Measurements from ENCODE around the gene NKD2.

DNA sequence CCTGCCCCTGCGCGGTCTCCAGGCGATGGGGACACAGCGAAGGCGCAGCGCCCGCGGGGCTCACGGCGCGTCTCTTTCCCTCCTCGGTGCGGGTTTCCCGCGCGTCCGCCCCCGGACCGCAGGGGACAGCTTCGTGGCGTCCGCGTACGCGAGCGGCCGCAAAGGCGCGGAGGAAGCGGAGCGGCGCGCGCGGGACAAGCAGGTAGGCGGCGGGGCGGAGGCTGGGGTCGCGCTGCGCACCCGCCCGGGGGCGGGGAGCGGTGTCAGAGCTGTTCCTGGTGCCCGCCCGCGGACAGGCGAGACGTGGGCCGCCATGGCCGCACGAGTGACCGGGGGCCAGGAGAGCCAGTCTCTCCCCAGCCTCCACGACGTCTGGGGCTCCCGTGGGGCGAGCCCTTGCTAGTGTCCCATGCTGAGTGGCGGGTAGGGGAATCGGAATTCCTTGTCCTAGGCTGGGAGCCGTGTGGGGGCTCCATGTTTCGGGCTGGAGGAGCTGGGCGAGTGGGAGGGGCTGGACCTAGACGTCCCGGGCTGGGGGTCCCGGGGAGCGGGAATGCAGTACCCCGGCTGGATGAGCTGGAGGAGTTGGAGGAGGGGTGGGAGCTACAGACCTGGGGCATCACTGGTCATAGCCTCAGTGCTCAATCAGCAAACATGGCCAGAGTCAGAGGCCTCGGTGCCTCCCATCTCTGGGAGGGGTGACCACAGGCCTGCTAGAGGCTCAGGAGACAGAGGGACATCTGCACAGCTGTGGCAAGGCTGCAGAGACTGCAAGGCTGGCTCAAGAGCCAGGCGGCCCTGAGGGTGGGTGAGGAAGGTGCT is 968 bp downstream of the NKD2 start:
- TF ChIP-seq CTCF (IDR thresholded peaks at IDR 0.05; ENCODE audit: low read depth, low read length, poor library complexity, severe bottlenecking) (no peak), EZH2phosphoT487 (IDR thresholded peaks at IDR 0.05; ENCODE audit: borderline replicate concordance, low read length) (no peak)

Data from DOHH2 (cell line).